Measurements from ENCODE around the gene IL11.

- TF ChIP-seq EZH2 (IDR thresholded peaks at IDR 0.05; ENCODE audit: borderline replicate concordance) (no peak), CTCF (IDR thresholded peaks at IDR 0.05; ENCODE audit: poor library complexity) (no peak)
These were observed 49.3 kb downstream of the IL11 start for GRCh38 chr19:55320844-55321419.

All from hepatocyte (in vitro differentiated cells).